Measurements from ENCODE around the gene FAM43A. TPM values are rescaled to one million over a fixed set of nuclear protein-coding genes. Genes with fewer than 3 reads are reported as not detected.

FAM43A gene
- total RNA-seq, 4 donors from 2014 or later, result 20.2 to 33.6 (median 31.9) TPM

- intact Hi-C loops (cut with DNase I), result loop anchor here (5.0 kb wide), 1 partner anchor 420 kb away; no protein-coding TSS in a partner anchor
- H3K36me3 ChIP-seq, result peaks cover 0 to 10% (median 0%) of the 10 kb centered on the region in 3 donors
- DNase-seq, result no peak
- H3K4me1 ChIP-seq, result peaks cover 29 to 78% (median 30%) of the 10 kb centered on the region in 3 donors
- peak overlapping the region; percentile 79 to 94 (median 84) for H3K27ac ChIP-seq
- H3K4me3 ChIP-seq, result peak overlapping the region; percentile 70 to 87 (median 71)
- WGBS, 2 donors, result 10% methylated on average over 34 of the region's 86 CpGs; no CpG with 5 or more reads in 1 of the 2 donors
- no peak for TF ChIP-seq POLR2A (IDR thresholded peaks at IDR 0.05)
- no peak for TF ChIP-seq CTCF (IDR thresholded peaks at IDR 0.05)
- H3K9me3 ChIP-seq, result no peaks in the 10 kb centered on the region
- H3K27me3 ChIP-seq, result peaks cover 0 to 9% (median 0%) of the 10 kb centered on the region in 4 donors
Observed at GRCh38 chr3:194686816-194687637, 1.3 kb downstream of the FAM43A start.

GRCh38 chr3:194687638-194688199 lies 2.0 kb downstream of the FAM43A start:
- intact Hi-C loops (cut with DNase I), result loop anchor here (5.0 kb wide), 1 partner anchor 420 kb away; no protein-coding TSS in a partner anchor
- Histone ChIP-seq H3K4me1 (peaks cover 29 to 71% (median 29%) of the 10 kb centered on the region in 3 donors), H3K4me3 (peak overlapping the region; percentile 70 to 87 (median 71)), H3K36me3 (peaks cover 0 to 10% (median 0%) of the 10 kb centered on the region in 3 donors), H3K9me3 (no peaks in the 10 kb centered on the region), H3K27ac (peak overlapping the region; percentile 60 to 94 (median 84)), H3K27me3 (peaks cover 0 to 9% (median 0%) of the 10 kb centered on the region in 4 donors)
- TF ChIP-seq POLR2A (IDR thresholded peaks at IDR 0.05) (peak in 1 of 4 donors; percentile 43), CTCF (IDR thresholded peaks at IDR 0.05) (peak in 4 of 6 experiments; percentile 22 to 44 (median 26))
- WGBS, 2 donors, result 29 to 33% methylated on average over 24 to 36 of the region's 57 CpGs
- no peak for DNase-seq

- Histone ChIP-seq H3K4me1 (peaks cover 23 to 66% (median 24%) of the 10 kb centered on the region in 3 donors), H3K36me3 (peaks cover 0 to 10% (median 0%) of the 10 kb centered on the region in 3 donors), H3K27me3 (peaks cover 0 to 9% (median 0%) of the 10 kb centered on the region in 4 donors), H3K9me3 (no peaks in the 10 kb centered on the region), H3K4me3 (peak overlapping the region; percentile 70 to 87 (median 71)), H3K27ac (peak overlapping the region; percentile 60 to 94 (median 84))
- intact Hi-C loops (cut with DNase I), result loop anchor here (5.0 kb wide), 1 partner anchor 419 kb away; no protein-coding TSS in a partner anchor
- 15 to 49% methylated on average over 4 to 6 of the region's 16 CpGs for WGBS, 2 donors
- DNase-seq, result no peak
- TF ChIP-seq POLR2A (IDR thresholded peaks at IDR 0.05), result no peak
- no peak for TF ChIP-seq CTCF (IDR thresholded peaks at IDR 0.05)
Observed at GRCh38 chr3:194688200-194688740, 2.6 kb downstream of the FAM43A start.

GRCh38 chr3:194688946-194689345 lies 3.3 kb downstream of the FAM43A start:
- WGBS, 2 donors, result 55 to 76% methylated on average over 6 of the region's 6 CpGs
- TF ChIP-seq CTCF (IDR thresholded peaks at IDR 0.05) (no peak), POLR2A (IDR thresholded peaks at IDR 0.05) (no peak)
- DNase-seq, result no peak
- Histone ChIP-seq H3K27ac (peak overlapping the region in 3 of 4 donors; percentile 60 to 88 (median 79)), H3K4me3 (peak overlapping the region in 2 of 4 donors; percentile 72 to 87), H3K9me3 (no peaks in the 10 kb centered on the region), H3K36me3 (peaks cover 0 to 10% (median 0%) of the 10 kb centered on the region in 3 donors), H3K27me3 (peaks cover 0 to 9% (median 0%) of the 10 kb centered on the region in 4 donors), H3K4me1 (peaks cover 21 to 62% (median 22%) of the 10 kb centered on the region in 3 donors)
- intact Hi-C loops (cut with DNase I), result loop anchor here (5.0 kb wide), 1 partner anchor 418 kb away; no protein-coding TSS in a partner anchor

Measured in esophagus squamous epithelium (tissue), 5 donors.